Lung (tissue), 12 donors: Measurements from ENCODE around the gene MAP3K19. TPM values are rescaled to one million over a fixed set of nuclear protein-coding genes. Genes with fewer than 3 reads are reported as not detected.
A peak's percentile ranks its signal among the peaks of the same experiment; 100 is the strongest.

ENCODE experiments used
- ATAC-seq: fragments of 200-7000 bp; cut with Tn5 transposase; one replicate; pipeline ENCODE4 v1.9.1; 2020; ENCODE audit warnings: moderate number of reproducible peaks; ENCODE audit not compliant: insufficient read depth, low FRiP score
- DNase-seq, 3 donors: peaks; one replicate each; pipeline ENCODE4 v3.0.0-alpha.2; 2013 to 2017
- H3K27ac ChIP-seq, 2 donors: one replicate each; pipeline ENCODE4 v1.5.1; 2013; ENCODE audit warnings: mild to moderate bottlenecking in 2 of 2, moderate library complexity in 2 of 2, control low read depth in 1 of 2, inconsistent platforms in 1 of 2, low read depth in 1 of 2, low read length in 1 of 2
- H3K27me3 ChIP-seq, 3 donors: one replicate each; pipeline ENCODE4 v1.5.1; 2013; ENCODE audit warnings: low read length in 2 of 3; ENCODE audit not compliant: control insufficient read depth in 3 of 3, insufficient read depth in 3 of 3
- H3K36me3 ChIP-seq, 4 donors: one replicate each; pipeline ENCODE4 v1.5.1; 2013; ENCODE audit warnings: low read length in 4 of 4, mild to moderate bottlenecking in 1 of 4, moderate library complexity in 1 of 4; ENCODE audit not compliant: control insufficient read depth in 4 of 4, insufficient read depth in 4 of 4
- H3K4me1 ChIP-seq, 5 donors: one replicate each; pipeline ENCODE4 v1.5.1; 2013; ENCODE audit warnings: low read length in 5 of 5, mild to moderate bottlenecking in 2 of 5, moderate library complexity in 1 of 5; ENCODE audit not compliant: control insufficient read depth in 5 of 5, insufficient read depth in 5 of 5
- H3K4me3 ChIP-seq: one replicate; pipeline ENCODE4 v1.5.1; 2013; ENCODE audit warnings: mild to moderate bottlenecking, control low read depth, moderate library complexity
- H3K9ac ChIP-seq, 2 donors: one replicate each; pipeline ENCODE4 v1.5.1; 2013; ENCODE audit warnings: low read length in 2 of 2, control low read depth in 1 of 2; ENCODE audit not compliant: insufficient read depth in 1 of 2
- H3K9me3 ChIP-seq, 4 donors: one replicate each; pipeline ENCODE4 v1.5.1; 2013; ENCODE audit warnings: low read length in 3 of 4, mild to moderate bottlenecking in 1 of 4, moderate library complexity in 1 of 4; ENCODE audit not compliant: control insufficient read depth in 4 of 4, insufficient read depth in 3 of 4
- CTCF ChIP-seq: IDR thresholded peaks from 2 replicates; pipeline ENCODE4 v1.5.1; 2012; ENCODE audit warnings: mild to moderate bottlenecking; ENCODE audit errors: control extremely low read depth, extremely low read depth
- WGBS, 2 donors: extraction: QIAGEN DNeasy Blood & Tissue Kit; methylation state at CpG; one replicate each; pipeline ENCODE4 v1.1.7; 2013; 5-methylcytosine and 5-hydroxymethylcytosine counted together
- polyA plus RNA-seq, 2 donors: library from polyadenylated mRNA; stranded (reverse); fragments of 200-250 nt; gene quantifications; one replicate each; pipeline ENCODE4 v1.2.1, GENCODE V29; 2013
- total RNA-seq, 2 donors: library from RNA; depleted of rRNA in 1 of 2; stranded (reverse); fragments of >200 nt in 1 of 2; gene quantifications; one replicate each; pipeline ENCODE4 v1.2.1, GENCODE V29; 2014 to 2021
- donor health status: control.
- donor health status: control.
- donor health status: Bipolar disorder and iron deficiency.
- donor health status: healthy.
- donor health status: DM: yes; HTN: yes; CAD: no.

Gene MAP3K19
- total and polyA plus RNA-seq, 4 donors: 1.9 to 21.1 (median 6.9) TPM

GRCh38 chr2:135072125-135072997, 25.1 kb upstream of the MAP3K19 start:
- no peaks in the 10 kb centered on the region for H3K27me3 ChIP-seq
- ATAC-seq: no peak
- peak in 1 of 3 donors; percentile 16 for DNase-seq
- no peak overlapping the region for H3K9ac ChIP-seq
- H3K4me1 ChIP-seq: peaks cover 0 to 5% (median 0%) of the 10 kb centered on the region in 5 donors
- H3K36me3 ChIP-seq: peaks cover 0 to 11% (median 6%) of the 10 kb centered on the region in 4 donors
- no peak overlapping the region for H3K4me3 ChIP-seq
- no peak overlapping the region for H3K27ac ChIP-seq
- 97 to 99% methylated on average over 3 of the region's 3 CpGs for WGBS, 2 donors
- TF ChIP-seq CTCF: no peak
- H3K9me3 ChIP-seq: peaks cover 0 to 8% (median 3%) of the 10 kb centered on the region in 4 donors

GRCh38 chr2:135066710-135067109, 19.5 kb upstream of the MAP3K19 start:
- peaks cover 2 to 13% (median 7%) of the 10 kb centered on the region in 4 donors for H3K36me3 ChIP-seq
- ATAC-seq: no peak
- 73 to 83% methylated on average over 1 of the region's 1 CpG for WGBS, 2 donors

GRCh38 chr2:135064149-135064548, 16.9 kb upstream of the MAP3K19 start:
- peaks cover 0 to 7% (median 0%) of the 10 kb centered on the region in 5 donors for H3K4me1 ChIP-seq
- no peaks in the 10 kb centered on the region for H3K9me3 ChIP-seq
- WGBS, 2 donors: 98 to 100% methylated on average over 2 of the region's 2 CpGs
- ATAC-seq: no peak
- H3K4me3 ChIP-seq: no peak overlapping the region
- no peak overlapping the region for H3K9ac ChIP-seq
- peaks cover 5 to 13% (median 7%) of the 10 kb centered on the region in 4 donors for H3K36me3 ChIP-seq
- H3K27ac ChIP-seq: no peak overlapping the region
- no peak for DNase-seq
- H3K27me3 ChIP-seq: no peaks in the 10 kb centered on the region
- TF ChIP-seq CTCF: no peak

More at GRCh38 chr2:135066710-135067109, 19.5 kb upstream of the MAP3K19 start:
- Histone ChIP-seq H3K4me1 (peaks cover 0 to 7% (median 0%) of the 10 kb centered on the region in 5 donors), H3K9ac (no peak overlapping the region), H3K4me3 (no peak overlapping the region), H3K27ac (no peak overlapping the region), H3K9me3 (peaks cover 0 to 4% (median 1%) of the 10 kb centered on the region in 4 donors), H3K27me3 (no peaks in the 10 kb centered on the region)
- no peak for DNase-seq
- no peak for TF ChIP-seq CTCF
